ENCODE results near the gene OR6C68. TPM values are rescaled to one million over a fixed set of nuclear protein-coding genes. Genes with fewer than 3 reads are reported as not detected.

Gene OR6C68
- total and polyA plus RNA-seq, 9 of the 15 experiments (the other 6 are each of a cell fraction or from before 2014, with no cell fraction given): not detected

GRCh38 chr12:55446326-55446725 is 45.9 kb upstream of the OR6C68 start (continued):
- peak; percentile 44; the same call in 1 of the 2 replicates for TF ChIP-seq REST (IDR thresholded peaks at IDR 0.05; ENCODE audit: borderline replicate concordance)
- TF ChIP-seq REST (CRISPR knock-in tag; IDR thresholded peaks at IDR 0.05; ENCODE audit: low read depth): no peak
- no peak for TF ChIP-seq ZNF780A (CRISPR knock-in tag; IDR thresholded peaks at IDR 0.05)
- TF ChIP-seq ZNF639 (CRISPR knock-in tag; conservative IDR thresholded peaks at IDR 0.05 in 1 of 2, IDR thresholded peaks at IDR 0.05 in 1 of 2): no peak

All from K562 (cell line).